ENCODE measurements around the gene KRT9.

The KRT9 gene

GRCh38 chr17:41522301-41523224, 49.3 kb downstream of the KRT9 start:
- Mint-ChIP-seq H3K9me3 (no peaks in the 10 kb centered on the region), H3K27me3 (peaks cover 54% of the 10 kb centered on the region), H3K27ac (ENCODE audit: low read depth) (no peak overlapping the region), H3K36me3 (ENCODE audit: insufficient read depth) (no peaks in the 10 kb centered on the region), H3K4me3 (no peak overlapping the region), H3K4me1 (no peaks in the 10 kb centered on the region)
- ATAC-seq (replicated peaks; ENCODE audit: extremely low read depth, poor library complexity, severe bottlenecking) (no peak), DNase-seq (ENCODE audit: low spot score in 2 of 2) (no peak)

GRCh38 chr17:41521574-41522261, 50.1 kb downstream of the KRT9 start:
- peaks cover 54% of the 10 kb centered on the region for H3K27me3 Mint-ChIP-seq
- DNase-seq (ENCODE audit: low spot score in 2 of 2) (no peak), ATAC-seq (replicated peaks; ENCODE audit: extremely low read depth, poor library complexity, severe bottlenecking) (no peak)
- H3K4me3 Mint-ChIP-seq = no peak overlapping the region
- H3K27ac Mint-ChIP-seq (ENCODE audit: low read depth) = no peak overlapping the region
- H3K4me1 Mint-ChIP-seq = no peaks in the 10 kb centered on the region
- no peaks in the 10 kb centered on the region for H3K9me3 Mint-ChIP-seq
- no peaks in the 10 kb centered on the region for H3K36me3 Mint-ChIP-seq (ENCODE audit: insufficient read depth)

- DNase-seq (ENCODE audit: low spot score in 2 of 2) (no peak), ATAC-seq (replicated peaks; ENCODE audit: extremely low read depth, poor library complexity, severe bottlenecking) (no peak)
- H3K9me3 Mint-ChIP-seq = no peaks in the 10 kb centered on the region
- H3K27me3 Mint-ChIP-seq = peaks cover 57% of the 10 kb centered on the region
- no peak overlapping the region for H3K27ac Mint-ChIP-seq (ENCODE audit: low read depth)
- H3K4me3 Mint-ChIP-seq = no peak overlapping the region
- H3K36me3 Mint-ChIP-seq (ENCODE audit: insufficient read depth) = no peaks in the 10 kb centered on the region
- no peaks in the 10 kb centered on the region for H3K4me1 Mint-ChIP-seq
These were observed 50.9 kb downstream of the KRT9 start for GRCh38 chr17:41520821-41521521.

GRCh38 chr17:41519501-41520224, 52.2 kb downstream of the KRT9 start:
- ATAC-seq (replicated peaks; ENCODE audit: extremely low read depth, poor library complexity, severe bottlenecking) (no peak), DNase-seq (ENCODE audit: low spot score in 2 of 2) (no peak)
- H3K36me3 Mint-ChIP-seq (ENCODE audit: insufficient read depth) = no peaks in the 10 kb centered on the region
- H3K9me3 Mint-ChIP-seq = no peaks in the 10 kb centered on the region
- peaks cover 54% of the 10 kb centered on the region for H3K27me3 Mint-ChIP-seq
- no peak overlapping the region for H3K4me3 Mint-ChIP-seq
- H3K4me1 Mint-ChIP-seq = no peaks in the 10 kb centered on the region
- no peak overlapping the region for H3K27ac Mint-ChIP-seq (ENCODE audit: low read depth)

- H3K27me3 Mint-ChIP-seq = peaks cover 47% of the 10 kb centered on the region
- H3K4me1 Mint-ChIP-seq = no peaks in the 10 kb centered on the region
- no peak within 1 kb of the TSS for H3K27ac Mint-ChIP-seq (ENCODE audit: low read depth)
- no peak within 1 kb of the TSS for H3K4me3 Mint-ChIP-seq
- no peaks in the 10 kb centered on the region for H3K36me3 Mint-ChIP-seq (ENCODE audit: insufficient read depth)
- no peak for ATAC-seq (replicated peaks; ENCODE audit: extremely low read depth, poor library complexity, severe bottlenecking)
- DNase-seq (ENCODE audit: low spot score in 2 of 2) = no peak
- H3K9me3 Mint-ChIP-seq = no peaks in the 10 kb centered on the region
These were observed 52.9 kb downstream of the KRT9 start, which contains the start of gene KRT15 for GRCh38 chr17:41518789-41519449. KRT15 (minus strand) TSS chr17:41518890; CDS start chr17:41518827, 63 bp downstream.

- DNase-seq (ENCODE audit: low spot score in 2 of 2) = no peak
- no peaks in the 10 kb centered on the region for H3K4me1 Mint-ChIP-seq
- H3K27ac Mint-ChIP-seq (ENCODE audit: low read depth) = no peak overlapping the region
- ATAC-seq (replicated peaks; ENCODE audit: extremely low read depth, poor library complexity, severe bottlenecking) = no peak
- H3K27me3 Mint-ChIP-seq = peaks cover 41% of the 10 kb centered on the region
- no peak overlapping the region for H3K4me3 Mint-ChIP-seq
- no peaks in the 10 kb centered on the region for H3K36me3 Mint-ChIP-seq (ENCODE audit: insufficient read depth)
- H3K9me3 Mint-ChIP-seq = no peaks in the 10 kb centered on the region
These were observed 53.8 kb downstream of the KRT9 start for GRCh38 chr17:41518031-41518430.

- Mint-ChIP-seq H3K4me1 (no peaks in the 10 kb centered on the region), H3K27me3 (peaks cover 41% of the 10 kb centered on the region), H3K4me3 (no peak overlapping the region), H3K9me3 (no peaks in the 10 kb centered on the region), H3K36me3 (ENCODE audit: insufficient read depth) (no peaks in the 10 kb centered on the region), H3K27ac (ENCODE audit: low read depth) (no peak overlapping the region)
- DNase-seq (ENCODE audit: low spot score in 2 of 2) (no peak), ATAC-seq (replicated peaks; ENCODE audit: extremely low read depth, poor library complexity, severe bottlenecking) (no peak)
These were observed 55.0 kb downstream of the KRT9 start for GRCh38 chr17:41516830-41517283.

GRCh38 chr17:41516147-41516829, 55.6 kb downstream of the KRT9 start:
- Mint-ChIP-seq H3K9me3 (no peaks in the 10 kb centered on the region), H3K27ac (ENCODE audit: low read depth) (no peak overlapping the region), H3K27me3 (peaks cover 41% of the 10 kb centered on the region), H3K36me3 (ENCODE audit: insufficient read depth) (no peaks in the 10 kb centered on the region), H3K4me1 (no peaks in the 10 kb centered on the region), H3K4me3 (no peak overlapping the region)
- ATAC-seq (replicated peaks; ENCODE audit: extremely low read depth, poor library complexity, severe bottlenecking) (no peak), DNase-seq (ENCODE audit: low spot score in 2 of 2) (no peak)
